HepG2 (cell line): ENCODE data around the gene MGMT. TPM values are rescaled to one million over a fixed set of nuclear protein-coding genes. Genes with fewer than 3 reads are reported as not detected.
A peak's percentile ranks its signal among the peaks of the same experiment; 100 is the strongest.

Experiments
- ARHGAP35 ChIP-seq: sonication (generic); formaldehyde crosslinking; IDR thresholded peaks from 2 replicates; pipeline ENCODE4 v1.9.0; 2022; ENCODE audit warnings: mild to moderate bottlenecking, inconsistent platforms, moderate library complexity, missing genetic modification reagents, borderline replicate concordance
- ATF1 ChIP-seq: IDR thresholded peaks from 2 replicates; pipeline ENCODE4 v1.6.1; 2016; ENCODE audit warnings: mild to moderate bottlenecking, control low read depth
- BRD4 ChIP-seq: sonication (generic); formaldehyde crosslinking; IDR thresholded peaks from 2 replicates; pipeline ENCODE4 v1.4.0; 2020; ENCODE audit warnings: missing genetic modification reagents
- CCDC6 ChIP-seq: sonication (generic); formaldehyde crosslinking; IDR thresholded peaks from 2 replicates; pipeline ENCODE4 v1.8.1; 2022; ENCODE audit warnings: mild to moderate bottlenecking, missing genetic modification reagents, moderate library complexity
- FOXM1 ChIP-seq: sonication (generic); formaldehyde crosslinking; IDR thresholded peaks from 2 replicates; pipeline ENCODE4 v1.5.0; 2020; ENCODE audit warnings: missing genetic modification reagents
- HNF4A ChIP-seq: sonication (generic); formaldehyde crosslinking; IDR thresholded peaks from 2 replicates; pipeline ENCODE4 v1.4.0; 2020; ENCODE audit warnings: missing genetic modification reagents
- KDM5A ChIP-seq: fragments of 200-600 bp; sonication (generic); IDR thresholded peaks from 2 replicates; pipeline ENCODE4 v1.7.0; 2018; ENCODE audit warnings: antibody characterized with exemption, mild to moderate bottlenecking, low read length, borderline replicate concordance
- KDM5B ChIP-seq: sonication (generic); formaldehyde crosslinking; IDR thresholded peaks from 2 replicates; pipeline ENCODE4 v1.4.0; 2020; ENCODE audit warnings: missing genetic modification reagents, mild to moderate bottlenecking, borderline replicate concordance
- POLR2AphosphoS5 ChIP-seq: IDR thresholded peaks from 2 replicates; pipeline ENCODE4 v1.6.1; 2012; ENCODE audit warnings: low read depth, low read length
- RBAK ChIP-seq: sonication (generic); formaldehyde crosslinking; IDR thresholded peaks from 2 replicates; pipeline ENCODE4 v1.5.1; 2020; ENCODE audit warnings: mild to moderate bottlenecking, missing genetic modification reagents
- SETDB1 ChIP-seq: sonication (generic); formaldehyde crosslinking; IDR thresholded peaks from 2 replicates; pipeline ENCODE4 v1.5.1; 2020; ENCODE audit warnings: missing genetic modification reagents, mild to moderate bottlenecking, borderline replicate concordance
- SKI ChIP-seq: fragments of 450-650 bp; IDR thresholded peaks from one replicate; pipeline ENCODE4 v1.6.1; 2018; ENCODE audit warnings: mild to moderate bottlenecking; ENCODE audit not compliant: partially characterized antibody
- SUZ12 ChIP-seq: fragments of 150-350 bp; IDR thresholded peaks from 2 replicates; pipeline ENCODE4 v1.6.1; 2014; ENCODE audit warnings: low read depth, low read length
- TCF7L2 ChIP-seq: IDR thresholded peaks from 2 replicates; pipeline ENCODE4 v1.6.1; 2011; ENCODE audit warnings: mild to moderate bottlenecking, low read depth, low read length, moderate library complexity
- XBP1 ChIP-seq: sonication (generic); formaldehyde crosslinking; IDR thresholded peaks from 2 replicates; pipeline ENCODE4 v1.5.0; 2020; ENCODE audit warnings: missing genetic modification reagents
- ZBTB25 ChIP-seq: IDR thresholded peaks from 2 replicates; pipeline ENCODE4 v1.6.1; 2018; ENCODE audit warnings: missing genetic modification reagents
- ZFP36L1 ChIP-seq: sonication (generic); formaldehyde crosslinking; IDR thresholded peaks from 2 replicates; pipeline ENCODE4 v1.8.0; 2022; ENCODE audit warnings: mild to moderate bottlenecking, missing genetic modification reagents, moderate library complexity
- ZMYM4 ChIP-seq: sonication (generic); formaldehyde crosslinking; IDR thresholded peaks from 2 replicates; pipeline ENCODE4 v1.8.1; 2023; ENCODE audit warnings: mild to moderate bottlenecking, missing genetic modification reagents
- ZNF136 ChIP-seq: sonication (generic); formaldehyde crosslinking; IDR thresholded peaks from 2 replicates; pipeline ENCODE4 v1.8.1; 2022; ENCODE audit warnings: low read depth, mild to moderate bottlenecking, moderate library complexity, missing genetic modification reagents
- ZNF160 ChIP-seq: sonication (generic); formaldehyde crosslinking; IDR thresholded peaks from 2 replicates; pipeline ENCODE4 v1.8.0; 2022; ENCODE audit warnings: mild to moderate bottlenecking, inconsistent platforms, missing genetic modification reagents
- ZNF180 ChIP-seq: sonication (generic); formaldehyde crosslinking; IDR thresholded peaks from 2 replicates; pipeline ENCODE4 v1.4.0; 2020; ENCODE audit warnings: low read depth, missing genetic modification reagents, borderline replicate concordance
- ZNF792 ChIP-seq: IDR thresholded peaks from 2 replicates; pipeline ENCODE4 v1.6.1; 2016
- ZNF878 ChIP-seq: sonication (generic); formaldehyde crosslinking; IDR thresholded peaks from 2 replicates; pipeline ENCODE4 v1.8.1; 2023; ENCODE audit warnings: mild to moderate bottlenecking, missing genetic modification reagents, moderate library complexity
- ZUFSP ChIP-seq: sonication (generic); formaldehyde crosslinking; IDR thresholded peaks from 2 replicates; pipeline ENCODE4 v1.9.0; 2021; ENCODE audit warnings: missing genetic modification reagents, mild to moderate bottlenecking, borderline replicate concordance
- polyA plus RNA-seq, 8 experiments: library from polyadenylated mRNA; depleted of rRNA in 3 of 8; stranded (reverse) in 7 of 8; unstranded in 1 of 8; fragments of >200 nt; fragmentation: Illumina TruSeq in 4 of 8; extraction: Trizol in 4 of 8; gene quantifications; 2 replicates each; pipeline versions ENCODE4 v1.2.1 to v1.2.3, GENCODE V29; 2011 to 2016; ENCODE audit warnings: low read depth in 4 of 8, missing spikeins in 1 of 8, mixed read lengths in 1 of 8; ENCODE audit not compliant: insufficient read depth in 1 of 8
- total RNA-seq, 5 experiments: library from RNA; depleted of rRNA; stranded (reverse); fragments of >200 nt; fragmentation: Illumina TruSeq; extraction: Trizol; gene quantifications; 2 replicates each; pipeline ENCODE4 v1.2.3, GENCODE V29; 2016; ENCODE audit warnings: low read depth in 1 of 5
- TF ChIP-seq, protein P1 (sequence below): sonication (generic); formaldehyde crosslinking; IDR thresholded peaks from 2 replicates; pipeline ENCODE4 v1.5.0; 2020; ENCODE audit warnings: mild to moderate bottlenecking, missing genetic modification reagents, moderate library complexity
- TF ChIP-seq, protein P2 (sequence below): sonication (generic); formaldehyde crosslinking; IDR thresholded peaks from 2 replicates; pipeline ENCODE4 v1.8.0; 2022; ENCODE audit warnings: missing genetic modification reagents, mild to moderate bottlenecking, moderate library complexity, borderline replicate concordance

Gene MGMT
- total and polyA plus RNA-seq, 2 of the 13 experiments (the other 11 are each of a cell fraction or from before 2014, with no cell fraction given) = 12.0 to 19.5 TPM

DNA sequence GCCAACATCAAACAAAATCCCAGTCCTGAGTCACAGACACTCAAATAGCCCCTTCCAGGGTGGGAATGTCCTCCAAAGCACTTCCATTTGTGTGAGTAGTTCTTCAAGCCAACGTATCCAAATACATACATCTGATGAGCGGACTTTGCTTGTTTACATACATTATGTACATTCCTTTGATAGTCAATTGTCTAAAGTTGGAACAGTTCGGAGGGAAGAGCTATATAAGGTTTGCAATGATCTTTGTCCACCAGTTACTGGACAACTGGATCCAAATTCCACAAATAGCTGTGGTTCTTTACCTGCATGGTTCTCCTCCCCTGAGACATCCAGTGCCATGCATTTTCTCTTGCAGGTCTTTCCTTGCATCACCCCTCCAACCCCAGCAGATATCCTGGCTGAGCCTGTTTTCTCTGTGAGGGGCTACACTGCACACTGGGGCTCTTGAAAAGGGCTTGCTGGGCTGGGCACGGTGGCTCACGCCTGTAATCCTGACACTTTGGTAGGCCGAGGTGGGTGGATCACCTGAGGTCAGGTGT, 4.7 kb upstream of the MGMT start (continued):
- TF ChIP-seq ZMYM4 = peak; percentile 74
- TF ChIP-seq TCF7L2 = no peak; the same call in 1 of the 2 replicates
- TF ChIP-seq ZBTB25 = no peak
- TF ChIP-seq HNF4A (CRISPR knock-in tag) = peak; percentile 95
- no peak for TF ChIP-seq ZFP36L1 (CRISPR knock-in tag)
- TF ChIP-seq ZUFSP (CRISPR knock-in tag) = no peak
- TF ChIP-seq KDM5A = no peak
- TF ChIP-seq POLR2AphosphoS5 = no peak
- no peak for TF ChIP-seq ZNF792 (CRISPR knock-in tag)
- TF ChIP-seq XBP1 (CRISPR knock-in tag) = no peak
- TF ChIP-seq KDM5B (CRISPR knock-in tag) = no peak
- TF ChIP-seq, protein P1, sequence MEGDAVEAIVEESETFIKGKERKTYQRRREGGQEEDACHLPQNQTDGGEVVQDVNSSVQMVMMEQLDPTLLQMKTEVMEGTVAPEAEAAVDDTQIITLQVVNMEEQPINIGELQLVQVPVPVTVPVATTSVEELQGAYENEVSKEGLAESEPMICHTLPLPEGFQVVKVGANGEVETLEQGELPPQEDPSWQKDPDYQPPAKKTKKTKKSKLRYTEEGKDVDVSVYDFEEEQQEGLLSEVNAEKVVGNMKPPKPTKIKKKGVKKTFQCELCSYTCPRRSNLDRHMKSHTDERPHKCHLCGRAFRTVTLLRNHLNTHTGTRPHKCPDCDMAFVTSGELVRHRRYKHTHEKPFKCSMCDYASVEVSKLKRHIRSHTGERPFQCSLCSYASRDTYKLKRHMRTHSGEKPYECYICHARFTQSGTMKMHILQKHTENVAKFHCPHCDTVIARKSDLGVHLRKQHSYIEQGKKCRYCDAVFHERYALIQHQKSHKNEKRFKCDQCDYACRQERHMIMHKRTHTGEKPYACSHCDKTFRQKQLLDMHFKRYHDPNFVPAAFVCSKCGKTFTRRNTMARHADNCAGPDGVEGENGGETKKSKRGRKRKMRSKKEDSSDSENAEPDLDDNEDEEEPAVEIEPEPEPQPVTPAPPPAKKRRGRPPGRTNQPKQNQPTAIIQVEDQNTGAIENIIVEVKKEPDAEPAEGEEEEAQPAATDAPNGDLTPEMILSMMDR (CRISPR knock-in tag) = no peak
- no peak for TF ChIP-seq SETDB1 (CRISPR knock-in tag)
- no peak for TF ChIP-seq FOXM1
- no peak for TF ChIP-seq ARHGAP35
- no peak for TF ChIP-seq ZNF136 (CRISPR knock-in tag)
- TF ChIP-seq ZNF180 = no peak
- TF ChIP-seq SKI = peak; percentile 33
- no peak for TF ChIP-seq BRD4 (CRISPR knock-in tag)
- TF ChIP-seq ZNF160 (CRISPR knock-in tag) = no peak
- TF ChIP-seq, protein P2, sequence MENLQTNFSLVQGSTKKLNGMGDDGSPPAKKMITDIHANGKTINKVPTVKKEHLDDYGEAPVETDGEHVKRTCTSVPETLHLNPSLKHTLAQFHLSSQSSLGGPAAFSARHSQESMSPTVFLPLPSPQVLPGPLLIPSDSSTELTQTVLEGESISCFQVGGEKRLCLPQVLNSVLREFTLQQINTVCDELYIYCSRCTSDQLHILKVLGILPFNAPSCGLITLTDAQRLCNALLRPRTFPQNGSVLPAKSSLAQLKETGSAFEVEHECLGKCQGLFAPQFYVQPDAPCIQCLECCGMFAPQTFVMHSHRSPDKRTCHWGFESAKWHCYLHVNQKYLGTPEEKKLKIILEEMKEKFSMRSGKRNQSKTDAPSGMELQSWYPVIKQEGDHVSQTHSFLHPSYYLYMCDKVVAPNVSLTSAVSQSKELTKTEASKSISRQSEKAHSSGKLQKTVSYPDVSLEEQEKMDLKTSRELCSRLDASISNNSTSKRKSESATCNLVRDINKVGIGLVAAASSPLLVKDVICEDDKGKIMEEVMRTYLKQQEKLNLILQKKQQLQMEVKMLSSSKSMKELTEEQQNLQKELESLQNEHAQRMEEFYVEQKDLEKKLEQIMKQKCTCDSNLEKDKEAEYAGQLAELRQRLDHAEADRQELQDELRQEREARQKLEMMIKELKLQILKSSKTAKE (CRISPR knock-in tag) = 0 out of 2 replicates have a peak, but pooled peaks have one; percentile 46
- TF ChIP-seq SUZ12 = no peak
- TF ChIP-seq CCDC6 (CRISPR knock-in tag) = no peak
- TF ChIP-seq ZNF878 (CRISPR knock-in tag) = no peak
- TF ChIP-seq RBAK = no peak
- no peak for TF ChIP-seq ATF1 (CRISPR knock-in tag)
